ENCODE measurements around the gene TAB2. TPM values are rescaled to one million over a fixed set of nuclear protein-coding genes. Genes with fewer than 3 reads are reported as not detected.
"Not testable (repeated sequence)": the region's sequence is repeated elsewhere in the genome, so short reads cannot be mapped to it uniquely, and the experiment has no call there.

TAB2 gene
- total and polyA plus RNA-seq, 2 donors (not counting 3 experiments of a cell fraction or from before 2014, with no cell fraction given): 26.0 to 37.4 TPM

- dilution Hi-C loops (cut with MboI; ENCODE audit: extremely low pct_ligation_motif_present, low sequenced_read_pairs); intact Hi-C loops (cut with micrococcal nuclease); H3K4me2 ChIP-seq (ENCODE audit: insufficient read depth, low read length); H3K36me3 ChIP-seq (ENCODE audit: control insufficient read depth in 2 of 2, extremely low read depth in 1 of 2, insufficient read depth in 2 of 2, low read length in 2 of 2); H3K9ac ChIP-seq (replicated peaks; ENCODE audit: extremely low read depth, insufficient read depth, low read length); H3K4me3 ChIP-seq (replicated peaks in 1 of 3; ENCODE audit: insufficient read depth in 1 of 3, low read depth in 1 of 3, low read length in 3 of 3); H4K20me1 ChIP-seq (replicated peaks; ENCODE audit: control insufficient read depth, extremely low read depth, insufficient read depth, low read length); H3K79me2 ChIP-seq (ENCODE audit: control insufficient read depth, insufficient read depth, low read length); H3K9me1 ChIP-seq (replicated peaks; ENCODE audit: control insufficient read depth, extremely low read depth, insufficient read depth, low read length); DNase-seq (ENCODE audit: low read depth, low spot score); BruUV-seq (replicated peaks); POLR2A ChIA-PET; H3K27ac ChIP-seq (ENCODE audit: insufficient read depth, low read depth, low read length); H3K27me3 ChIP-seq (ENCODE audit: control insufficient read depth in 2 of 2, insufficient read depth in 2 of 2, low read length in 2 of 2); H3K9me3 ChIP-seq (replicated peaks; ENCODE audit: control insufficient read depth, insufficient read depth, low read length); H3K4me1 ChIP-seq (ENCODE audit: control insufficient read depth, extremely low read depth, insufficient read depth, low read length); H2AFZ ChIP-seq (ENCODE audit: low read depth, low read length); FAIRE-seq: not testable (repeated sequence)
- CTCF ChIA-PET: interaction anchor here (1.4 kb wide), 1 partner anchor 420 kb away, joined by 3 read pairs; no protein-coding TSS in a partner anchor
These were observed 127.0 kb downstream of the TAB2 start for GRCh38 chr6:149444360-149445094.

GRCh38 chr6:149445095-149445466 is 127.6 kb downstream of the TAB2 start:
- Histone ChIP-seq H3K36me3 (ENCODE audit: control insufficient read depth in 2 of 2, extremely low read depth in 1 of 2, insufficient read depth in 2 of 2, low read length in 2 of 2) (no peaks in the 10 kb centered on the region), H3K9me1 (replicated peaks; ENCODE audit: control insufficient read depth, extremely low read depth, insufficient read depth, low read length) (no peaks in the 10 kb centered on the region), H3K9ac (replicated peaks; ENCODE audit: extremely low read depth, insufficient read depth, low read length) (no peak overlapping the region), H4K20me1 (replicated peaks; ENCODE audit: control insufficient read depth, extremely low read depth, insufficient read depth, low read length) (no peaks in the 10 kb centered on the region), H3K4me1 (ENCODE audit: control insufficient read depth, extremely low read depth, insufficient read depth, low read length) (no peaks in the 10 kb centered on the region), H3K79me2 (ENCODE audit: control insufficient read depth, insufficient read depth, low read length) (no peaks in the 10 kb centered on the region), H3K27ac (ENCODE audit: insufficient read depth, low read depth, low read length) (no peak overlapping the region), H3K4me3 (replicated peaks in 1 of 3; ENCODE audit: insufficient read depth in 1 of 3, low read depth in 1 of 3, low read length in 3 of 3) (no peak overlapping the region), H3K4me2 (ENCODE audit: insufficient read depth, low read length) (no peak overlapping the region), H3K27me3 (ENCODE audit: control insufficient read depth in 2 of 2, insufficient read depth in 2 of 2, low read length in 2 of 2) (peaks cover 1 to 2% of the 10 kb centered on the region in 2 experiments), H3K9me3 (replicated peaks; ENCODE audit: control insufficient read depth, insufficient read depth, low read length) (no peaks in the 10 kb centered on the region), H2AFZ (ENCODE audit: low read depth, low read length) (no peak overlapping the region)
- ChIA-PET CTCF (interaction anchor here (1.4 kb wide), 1 partner anchor 420 kb away, joined by 3 read pairs; no protein-coding TSS in a partner anchor), POLR2A (no interaction called here)
- dilution Hi-C loops (cut with MboI; ENCODE audit: extremely low pct_ligation_motif_present, low sequenced_read_pairs) (no loop called here), intact Hi-C loops (cut with micrococcal nuclease) (no loop called here)
- DNase-seq (ENCODE audit: low read depth, low spot score) (no peak), FAIRE-seq (no peak)
- TF ChIP-seq POLR2AphosphoS5 (IDR thresholded peaks at IDR 0.05; ENCODE audit: insufficient read depth, low read depth, low read length) (no peak), JUN (IDR thresholded peaks at IDR 0.05; ENCODE audit: borderline replicate concordance, insufficient read depth, insufficient read length, low read depth) (no peak), MAX (IDR thresholded peaks at IDR 0.05; ENCODE audit: insufficient read depth, insufficient read length) (no peak), POLR2A (IDR thresholded peaks at IDR 0.05; ENCODE audit: low read depth, low read length) (no peak), MYC (IDR thresholded peaks at IDR 0.05; ENCODE audit: low read depth, low read length) (no peak), EZH2 (IDR thresholded peaks at IDR 0.05; ENCODE audit: borderline replicate concordance, low read depth, low read length, severe bottlenecking) (no peak), GATA2 (IDR thresholded peaks at IDR 0.05; ENCODE audit: insufficient read depth, insufficient read length, low read depth, low read length) (no peak), FOS (IDR thresholded peaks at IDR 0.05; ENCODE audit: borderline replicate concordance, insufficient read depth, low read length) (no peak), CTCF (IDR thresholded peaks at IDR 0.05; ENCODE audit: extremely low read depth in 1 of 2, insufficient read depth in 1 of 2, low read depth in 1 of 2, low read length in 2 of 2) (no peak)
- no TSS peak for BruUV-seq (replicated peaks)

All from endothelial cell of umbilical vein (primary cell).